HEK293 (cell line): ENCODE measurements around the gene CYBRD1.

Experiments used
- CTCF ChIA-PET: fragments of 350-600 bp; formaldehyde crosslinking; extraction: SDS; loops from one replicate; lab custom pipeline; 2021; ENCODE audit warnings: antibody characterized with exemption; lab: Yijun Ruan, JAX
- POLR2A ChIA-PET: fragments of 300-600 bp; formaldehyde crosslinking; extraction: SDS; loops from one replicate; lab custom pipeline; 2020; ENCODE audit warnings: antibody characterized with exemption, inconsistent platforms; lab: Yijun Ruan, JAX
- H3K27ac ChIP-seq: fragments of 200-500 bp; sonication (Bioruptor generic); 2 replicates; pipeline ENCODE4 v1.5.1; 2014; ENCODE audit warnings: low read depth, low read length, control low read depth, inconsistent platforms; ENCODE audit errors: extremely low read depth
- H3K36me3 ChIP-seq, 2 experiments: fragments of 200-500 bp in 1 of 2; sonication (Bioruptor generic) in 1 of 2; 1 replicate in 1 of 2; 2 replicates in 1 of 2; pipeline ENCODE4 v1.5.1; 2014 to 2017; ENCODE audit warnings: inconsistent platforms in 2 of 2, low read length in 2 of 2; ENCODE audit not compliant: control insufficient read depth in 2 of 2, insufficient read depth in 1 of 2
- H3K4me1 ChIP-seq: fragments of 200-500 bp; sonication (Bioruptor generic); 2 replicates; pipeline ENCODE4 v1.5.1; 2014; ENCODE audit warnings: mild to moderate bottlenecking, low read length, inconsistent platforms; ENCODE audit not compliant: control insufficient read depth, insufficient read depth
- H3K4me3 ChIP-seq: 2 replicates; pipeline ENCODE4 v1.5.1; 2011; ENCODE audit warnings: low read depth, mild to moderate bottlenecking, control low read depth, low read length, moderate library complexity
- H3K9me3 ChIP-seq: fragments of 200-500 bp; sonication (Bioruptor generic); 2 replicates; pipeline ENCODE4 v1.5.1; 2014; ENCODE audit warnings: low read depth, low read length, inconsistent platforms; ENCODE audit not compliant: control insufficient read depth, insufficient read depth
- BCL11B ChIP-seq: fragments of 450-650 bp; formaldehyde crosslinking; IDR thresholded peaks from 2 replicates; pipeline ENCODE4 v1.5.1; 2016; ENCODE audit warnings: low read depth, missing biosample characterization, missing genetic modification characterization
- GLI2 ChIP-seq: fragments of 450-650 bp; formaldehyde crosslinking; IDR thresholded peaks from 2 replicates; pipeline ENCODE4; 2017; ENCODE audit warnings: missing biosample characterization, missing genetic modification characterization, low read depth, borderline replicate concordance
- MEIS1 ChIP-seq: sonication (generic); formaldehyde crosslinking; IDR thresholded peaks from 2 replicates; pipeline ENCODE4 v1.8.1; 2022; ENCODE audit warnings: missing genetic modification reagents, mild to moderate bottlenecking, borderline replicate concordance
- SETDB1 ChIP-seq: IDR thresholded peaks from one replicate; pipeline ENCODE4 v1.6.1; 2017; ENCODE audit warnings: mild to moderate bottlenecking, low read length, moderate library complexity, mixed read lengths; ENCODE audit not compliant: insufficient read length
- ZBTB7A ChIP-seq: fragments of 450-650 bp; formaldehyde crosslinking; IDR thresholded peaks from 2 replicates; pipeline ENCODE4 v1.5.1; 2016; ENCODE audit warnings: low read depth, missing biosample characterization, missing genetic modification characterization
- ZFHX2 ChIP-seq: fragments of 450-650 bp; formaldehyde crosslinking; conservative IDR thresholded peaks from 2 replicates; pipeline ENCODE4 v1.5.1; 2016; ENCODE audit warnings: missing biosample characterization, missing genetic modification characterization
- ZFP69B ChIP-seq: fragments of 450-650 bp; formaldehyde crosslinking; IDR thresholded peaks from 2 replicates; pipeline ENCODE4 v1.5.1; 2016; ENCODE audit warnings: missing biosample characterization, missing genetic modification characterization
- ZNF132 ChIP-seq: fragments of 450-650 bp; formaldehyde crosslinking; IDR thresholded peaks from 2 replicates; pipeline ENCODE4 v1.5.1; 2017; ENCODE audit warnings: missing biosample characterization, missing genetic modification characterization, borderline replicate concordance
- ZNF138 ChIP-seq: fragments of 450-650 bp; formaldehyde crosslinking; IDR thresholded peaks from 2 replicates; pipeline ENCODE4 v1.5.1; 2016; ENCODE audit warnings: missing biosample characterization, missing genetic modification characterization, borderline replicate concordance
- ZNF157 ChIP-seq: fragments of 450-650 bp; formaldehyde crosslinking; IDR thresholded peaks from 2 replicates; pipeline ENCODE4 v1.5.1; 2016; ENCODE audit warnings: missing biosample characterization, missing genetic modification characterization
- ZNF169 ChIP-seq: fragments of 450-650 bp; formaldehyde crosslinking; IDR thresholded peaks from 2 replicates; pipeline ENCODE4 v1.5.1; 2016; ENCODE audit warnings: missing biosample characterization, missing genetic modification characterization
- ZNF19 ChIP-seq: fragments of 450-650 bp; formaldehyde crosslinking; IDR thresholded peaks from 2 replicates; pipeline ENCODE4; 2016; ENCODE audit warnings: missing biosample characterization, missing genetic modification characterization, low read depth
- ZNF202 ChIP-seq: fragments of 450-650 bp; formaldehyde crosslinking; IDR thresholded peaks from 2 replicates; pipeline ENCODE4 v1.5.1; 2016; ENCODE audit warnings: missing biosample characterization, missing genetic modification characterization, borderline replicate concordance
- ZNF211 ChIP-seq: fragments of 450-650 bp; formaldehyde crosslinking; IDR thresholded peaks from 2 replicates; pipeline ENCODE4 v1.5.1; 2016; ENCODE audit warnings: low read depth, missing biosample characterization, missing genetic modification characterization
- ZNF24 ChIP-seq: fragments of 450-650 bp; formaldehyde crosslinking; IDR thresholded peaks from 2 replicates; pipeline ENCODE4 v1.5.1; 2016; ENCODE audit warnings: missing biosample characterization, missing genetic modification characterization
- ZNF248 ChIP-seq: fragments of 450-650 bp; formaldehyde crosslinking; IDR thresholded peaks from 2 replicates; pipeline ENCODE4 v1.5.1; 2017; ENCODE audit warnings: missing biosample characterization, missing genetic modification characterization
- ZNF335 ChIP-seq: fragments of 450-650 bp; formaldehyde crosslinking; conservative IDR thresholded peaks from 2 replicates; pipeline ENCODE4 v1.5.1; 2016; ENCODE audit warnings: missing biosample characterization, missing genetic modification characterization
- ZNF366 ChIP-seq: fragments of 450-650 bp; formaldehyde crosslinking; conservative IDR thresholded peaks from 2 replicates; pipeline ENCODE4 v1.5.1; 2016; ENCODE audit warnings: missing biosample characterization, missing genetic modification characterization
- ZNF394 ChIP-seq: fragments of 450-650 bp; formaldehyde crosslinking; IDR thresholded peaks from 2 replicates; pipeline ENCODE4 v1.5.1; 2016; ENCODE audit warnings: missing biosample characterization, missing genetic modification characterization, mild to moderate bottlenecking, moderate library complexity, borderline replicate concordance
- ZNF473 ChIP-seq: fragments of 450-650 bp; formaldehyde crosslinking; IDR thresholded peaks from 2 replicates; pipeline ENCODE4 v1.5.1; 2017; ENCODE audit warnings: missing biosample characterization, missing genetic modification characterization
- ZNF501 ChIP-seq: fragments of 450-650 bp; formaldehyde crosslinking; IDR thresholded peaks from 2 replicates; pipeline ENCODE4 v1.5.1; 2016; ENCODE audit warnings: missing biosample characterization, missing genetic modification characterization
- ZNF596 ChIP-seq: fragments of 450-650 bp; IDR thresholded peaks from 2 replicates; pipeline ENCODE4 v1.5.0; 2018; ENCODE audit warnings: missing biosample characterization, mild to moderate bottlenecking, missing genetic modification characterization, moderate library complexity
- ZNF785 ChIP-seq: fragments of 450-650 bp; formaldehyde crosslinking; IDR thresholded peaks from 2 replicates; pipeline ENCODE4 v1.5.1; 2016; ENCODE audit warnings: missing biosample characterization, missing genetic modification characterization
- ZNF837 ChIP-seq: fragments of 450-650 bp; formaldehyde crosslinking; IDR thresholded peaks from 2 replicates; pipeline ENCODE4 v1.5.1; 2016; ENCODE audit warnings: missing biosample characterization, missing genetic modification characterization
- ZSCAN30 ChIP-seq: fragments of 450-650 bp; IDR thresholded peaks from 2 replicates; pipeline ENCODE4 v1.5.1; 2018; ENCODE audit warnings: missing biosample characterization, mild to moderate bottlenecking, missing genetic modification characterization, moderate library complexity
- TF ChIP-seq, protein P1 (sequence below): fragments of 450-650 bp; formaldehyde crosslinking; IDR thresholded peaks from 2 replicates; pipeline ENCODE4 v1.5.1; 2016; ENCODE audit warnings: missing biosample characterization, missing genetic modification characterization
- TF ChIP-seq, protein P2 (sequence below): fragments of 450-650 bp; formaldehyde crosslinking; IDR thresholded peaks from 2 replicates; pipeline ENCODE4 v1.5.1; 2017; ENCODE audit warnings: missing biosample characterization, missing genetic modification characterization
- TF ChIP-seq, protein P3 (sequence below): fragments of 450-650 bp; formaldehyde crosslinking; IDR thresholded peaks from 2 replicates; pipeline ENCODE4 v1.5.1; 2016; ENCODE audit warnings: missing biosample characterization, missing genetic modification characterization
- TF ChIP-seq, protein P4 (sequence below): fragments of 450-650 bp; formaldehyde crosslinking; IDR thresholded peaks from 2 replicates; pipeline ENCODE4 v1.5.1; 2016; ENCODE audit warnings: missing biosample characterization, missing genetic modification characterization
- TF ChIP-seq, protein P5 (sequence below): sonication (generic); formaldehyde crosslinking; IDR thresholded peaks from 2 replicates; pipeline ENCODE4 v1.8.1; 2022; ENCODE audit warnings: mild to moderate bottlenecking, moderate library complexity, missing genetic modification reagents

The CYBRD1 gene

DNA sequence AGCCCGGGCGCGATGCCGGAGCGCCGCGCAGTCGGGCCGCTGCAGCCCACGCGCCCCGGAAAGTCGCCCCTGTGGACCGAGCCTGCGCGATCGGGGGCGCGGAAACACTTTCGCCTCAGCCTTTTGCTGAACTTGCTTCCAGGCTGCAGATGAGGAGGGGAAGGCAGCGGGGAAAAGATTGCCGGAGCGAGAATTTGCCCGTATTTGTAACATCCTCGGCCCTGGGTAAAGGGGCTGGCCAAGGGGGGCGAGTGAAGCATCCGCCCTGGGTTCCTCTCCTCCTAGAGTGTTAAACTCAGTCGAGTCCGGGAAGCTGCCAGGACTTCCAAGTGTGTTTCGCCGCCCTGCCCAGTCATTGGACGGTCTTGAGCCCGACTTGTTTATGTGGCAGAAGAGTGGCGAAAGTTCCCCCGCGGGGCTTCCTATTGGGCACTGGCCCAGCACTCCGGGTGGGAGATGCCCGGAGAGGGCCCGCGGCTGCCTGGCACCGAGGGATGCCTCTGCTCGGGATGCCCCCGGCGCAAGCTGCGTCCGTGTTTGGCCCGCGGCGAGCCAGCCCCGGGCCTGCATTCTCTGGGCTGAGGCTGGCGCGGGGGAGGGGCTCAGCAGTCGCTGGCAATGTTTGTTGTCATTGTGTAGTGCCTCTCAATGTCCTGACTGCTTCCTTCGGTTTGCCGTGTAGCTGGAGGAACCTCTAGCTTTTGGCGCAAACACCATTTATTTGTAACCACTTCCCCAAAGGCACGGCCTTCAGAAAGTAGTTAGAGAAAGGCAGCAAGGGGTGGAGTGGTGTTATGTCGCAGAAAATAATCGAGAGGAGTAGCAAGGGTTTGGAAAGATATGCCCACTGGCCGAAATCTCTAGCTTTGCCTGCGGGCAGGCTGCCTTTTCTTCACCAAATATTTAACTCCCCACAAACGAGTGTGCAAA, 1.1 kb downstream of the CYBRD1 start:
- Histone ChIP-seq H3K9me3 (no peaks in the 10 kb centered on the region), H3K27ac (peak overlapping the region; percentile 78), H3K4me3 (peak overlapping the region; percentile 51), H3K36me3 (no peaks in the 10 kb centered on the region), H3K4me1 (no peaks in the 10 kb centered on the region)
- POLR2A ChIA-PET: interaction anchor here (0.9 to 1.0 kb wide), 2 partner anchors 8 to 28 kb away, joined by 3 to 4 read pairs; no protein-coding TSS in a partner anchor
- CTCF ChIA-PET: interaction anchor here (0.9 to 1.5 kb wide), 2 partner anchors 8 to 10 kb away, joined by 3 read pairs; no protein-coding TSS in a partner anchor
- TF ChIP-seq ZNF366 (tag by site-specific recombination) (no peak), ZNF394 (tag by site-specific recombination) (no peak), BCL11B (tag by site-specific recombination) (no peak), ZNF169 (no peak), ZNF596 (tag by site-specific recombination) (no peak), ZNF211 (tag by site-specific recombination) (no peak), ZNF132 (no peak), ZNF785 (tag by site-specific recombination) (no peak), ZNF19 (tag by site-specific recombination) (no peak), ZFP69B (no peak), MEIS1 (CRISPR knock-in tag) (no peak), ZNF24 (tag by site-specific recombination) (no peak), ZNF157 (no peak), ZNF248 (tag by site-specific recombination) (no peak), ZNF473 (tag by site-specific recombination) (no peak), ZNF138 (tag by site-specific recombination) (no peak), ZSCAN30 (tag by site-specific recombination) (peak; percentile 58; the same call in 1 of the 2 replicates), ZFHX2 (tag by site-specific recombination) (peak; percentile 60), ZNF202 (tag by site-specific recombination) (no peak), ZNF501 (tag by site-specific recombination) (0 out of 2 replicates have a peak, but pooled peaks have one; percentile 42), GLI2 (no peak), ZNF335 (peak; percentile 22), SETDB1 (no peak), ZBTB7A (tag by site-specific recombination) (no peak), ZNF837 (tag by site-specific recombination) (no peak)
- TF ChIP-seq, protein P1, sequence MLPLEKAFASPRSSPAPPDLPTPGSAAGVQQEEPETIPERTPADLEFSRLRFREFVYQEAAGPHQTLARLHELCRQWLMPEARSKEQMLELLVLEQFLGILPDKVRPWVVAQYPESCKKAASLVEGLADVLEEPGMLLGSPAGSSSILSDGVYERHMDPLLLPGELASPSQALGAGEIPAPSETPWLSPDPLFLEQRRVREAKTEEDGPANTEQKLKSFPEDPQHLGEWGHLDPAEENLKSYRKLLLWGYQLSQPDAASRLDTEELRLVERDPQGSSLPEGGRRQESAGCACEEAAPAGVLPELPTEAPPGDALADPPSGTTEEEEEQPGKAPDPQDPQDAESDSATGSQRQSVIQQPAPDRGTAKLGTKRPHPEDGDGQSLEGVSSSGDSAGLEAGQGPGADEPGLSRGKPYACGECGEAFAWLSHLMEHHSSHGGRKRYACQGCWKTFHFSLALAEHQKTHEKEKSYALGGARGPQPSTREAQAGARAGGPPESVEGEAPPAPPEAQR (tag by site-specific recombination): no peak
- TF ChIP-seq, protein P2, sequence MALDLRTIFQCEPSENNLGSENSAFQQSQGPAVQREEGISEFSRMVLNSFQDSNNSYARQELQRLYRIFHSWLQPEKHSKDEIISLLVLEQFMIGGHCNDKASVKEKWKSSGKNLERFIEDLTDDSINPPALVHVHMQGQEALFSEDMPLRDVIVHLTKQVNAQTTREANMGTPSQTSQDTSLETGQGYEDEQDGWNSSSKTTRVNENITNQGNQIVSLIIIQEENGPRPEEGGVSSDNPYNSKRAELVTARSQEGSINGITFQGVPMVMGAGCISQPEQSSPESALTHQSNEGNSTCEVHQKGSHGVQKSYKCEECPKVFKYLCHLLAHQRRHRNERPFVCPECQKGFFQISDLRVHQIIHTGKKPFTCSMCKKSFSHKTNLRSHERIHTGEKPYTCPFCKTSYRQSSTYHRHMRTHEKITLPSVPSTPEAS (tag by site-specific recombination): no peak
- TF ChIP-seq, protein P3, sequence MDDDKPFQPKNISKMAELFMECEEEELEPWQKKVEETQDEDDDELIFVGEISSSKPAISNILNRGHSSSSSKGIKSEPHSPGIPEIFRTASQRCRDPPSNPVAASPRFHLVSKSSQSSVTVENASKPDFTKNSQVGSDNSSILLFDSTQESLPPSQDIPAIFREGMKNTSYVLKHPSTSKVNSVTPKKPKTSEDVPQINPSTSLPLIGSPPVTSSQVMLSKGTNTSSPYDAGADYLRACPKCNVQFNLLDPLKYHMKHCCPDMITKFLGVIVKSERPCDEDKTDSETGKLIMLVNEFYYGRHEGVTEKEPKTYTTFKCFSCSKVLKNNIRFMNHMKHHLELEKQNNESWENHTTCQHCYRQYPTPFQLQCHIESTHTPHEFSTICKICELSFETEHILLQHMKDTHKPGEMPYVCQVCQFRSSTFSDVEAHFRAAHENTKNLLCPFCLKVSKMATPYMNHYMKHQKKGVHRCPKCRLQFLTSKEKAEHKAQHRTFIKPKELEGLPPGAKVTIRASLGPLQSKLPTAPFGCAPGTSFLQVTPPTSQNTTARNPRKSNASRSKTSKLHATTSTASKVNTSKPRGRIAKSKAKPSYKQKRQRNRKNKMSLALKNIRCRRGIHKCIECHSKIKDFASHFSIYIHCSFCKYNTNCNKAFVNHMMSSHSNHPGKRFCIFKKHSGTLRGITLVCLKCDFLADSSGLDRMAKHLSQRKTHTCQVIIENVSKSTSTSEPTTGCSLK (tag by site-specific recombination): no peak
- TF ChIP-seq, protein P4, sequence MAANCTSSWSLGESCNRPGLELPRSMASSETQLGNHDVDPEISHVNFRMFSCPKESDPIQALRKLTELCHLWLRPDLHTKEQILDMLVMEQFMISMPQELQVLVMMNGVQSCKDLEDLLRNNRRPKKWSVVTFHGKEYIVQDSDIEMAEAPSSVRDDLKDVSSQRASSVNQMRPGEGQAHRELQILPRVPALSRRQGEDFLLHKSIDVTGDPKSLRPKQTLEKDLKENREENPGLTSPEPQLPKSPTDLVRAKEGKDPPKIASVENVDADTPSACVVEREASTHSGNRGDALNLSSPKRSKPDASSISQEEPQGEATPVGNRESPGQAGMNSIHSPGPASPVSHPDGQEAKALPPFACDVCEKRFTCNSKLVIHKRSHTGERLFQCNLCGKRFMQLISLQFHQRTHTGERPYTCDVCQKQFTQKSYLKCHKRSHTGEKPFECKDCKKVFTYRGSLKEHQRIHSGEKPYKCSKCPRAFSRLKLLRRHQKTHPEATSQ (tag by site-specific recombination): no peak
- TF ChIP-seq, protein P5, sequence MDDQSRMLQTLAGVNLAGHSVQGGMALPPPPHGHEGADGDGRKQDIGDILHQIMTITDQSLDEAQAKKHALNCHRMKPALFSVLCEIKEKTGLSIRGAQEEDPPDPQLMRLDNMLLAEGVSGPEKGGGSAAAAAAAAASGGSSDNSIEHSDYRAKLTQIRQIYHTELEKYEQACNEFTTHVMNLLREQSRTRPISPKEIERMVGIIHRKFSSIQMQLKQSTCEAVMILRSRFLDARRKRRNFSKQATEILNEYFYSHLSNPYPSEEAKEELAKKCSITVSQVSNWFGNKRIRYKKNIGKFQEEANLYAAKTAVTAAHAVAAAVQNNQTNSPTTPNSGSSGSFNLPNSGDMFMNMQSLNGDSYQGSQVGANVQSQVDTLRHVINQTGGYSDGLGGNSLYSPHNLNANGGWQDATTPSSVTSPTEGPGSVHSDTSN: no peak
